ENCODE data around the gene SDR39U1.

Gene SDR39U1

DNA sequence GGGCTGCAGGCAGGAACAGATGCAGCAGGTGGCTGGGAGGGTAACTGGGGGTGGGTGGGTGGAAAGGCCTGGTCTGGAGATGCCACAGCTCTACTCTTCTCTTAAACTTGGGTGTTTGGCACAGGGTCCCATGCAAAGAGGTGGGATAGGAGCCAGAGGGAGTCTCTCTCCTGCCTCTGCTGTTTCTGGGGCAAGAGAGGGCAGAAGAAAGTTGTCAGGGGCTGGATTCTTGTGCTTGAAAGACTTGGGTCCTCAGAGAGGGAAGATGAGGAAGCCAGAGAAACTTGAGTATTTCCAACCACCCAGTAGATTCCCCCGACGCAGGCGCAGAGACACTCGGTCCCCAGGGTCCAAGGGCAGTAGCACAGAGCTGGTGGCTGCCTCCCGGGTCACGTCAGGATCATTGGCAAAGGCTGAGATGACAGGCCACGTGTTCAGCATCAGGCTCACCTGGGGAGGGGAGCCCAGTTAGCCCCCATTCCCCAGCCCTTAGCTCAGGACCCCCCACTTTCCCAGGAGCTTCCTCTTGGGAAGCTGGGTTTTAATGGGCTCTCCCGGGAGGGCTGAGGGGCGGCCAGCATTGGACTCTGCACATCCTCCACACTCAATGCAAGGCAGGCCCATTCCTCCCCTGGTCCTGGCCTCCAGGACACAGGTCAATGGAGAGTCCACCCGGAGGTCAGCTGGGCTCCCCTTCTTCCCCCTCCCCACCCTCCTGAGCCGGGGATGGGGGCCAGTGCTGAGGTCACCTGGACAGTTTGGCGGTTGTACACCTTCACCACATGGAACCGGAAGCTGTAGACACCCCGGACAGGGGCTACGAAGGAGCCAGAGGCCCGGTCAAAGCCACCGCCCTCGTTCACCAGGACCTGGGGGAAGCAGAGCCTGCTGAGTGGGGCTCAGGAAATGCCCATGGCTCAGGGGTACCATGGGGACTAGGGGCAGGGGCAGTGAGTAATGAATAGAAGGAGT lies 14.8 kb downstream of the SDR39U1 start:
- no peak for TF ChIP-seq CTCF (IDR thresholded peaks at IDR 0.05; ENCODE audit: borderline replicate concordance, insufficient read depth, low read depth, low read length)
- H3K4me3 ChIP-seq (ENCODE audit: low read depth, low read length): no peak overlapping the region

GRCh38 chr14:24426912-24427536 lies 15.6 kb downstream of the SDR39U1 start:
- TF ChIP-seq CTCF (IDR thresholded peaks at IDR 0.05; ENCODE audit: borderline replicate concordance, insufficient read depth, low read depth, low read length): no peak
- H3K4me3 ChIP-seq (ENCODE audit: low read depth, low read length): no peak overlapping the region

DNA sequence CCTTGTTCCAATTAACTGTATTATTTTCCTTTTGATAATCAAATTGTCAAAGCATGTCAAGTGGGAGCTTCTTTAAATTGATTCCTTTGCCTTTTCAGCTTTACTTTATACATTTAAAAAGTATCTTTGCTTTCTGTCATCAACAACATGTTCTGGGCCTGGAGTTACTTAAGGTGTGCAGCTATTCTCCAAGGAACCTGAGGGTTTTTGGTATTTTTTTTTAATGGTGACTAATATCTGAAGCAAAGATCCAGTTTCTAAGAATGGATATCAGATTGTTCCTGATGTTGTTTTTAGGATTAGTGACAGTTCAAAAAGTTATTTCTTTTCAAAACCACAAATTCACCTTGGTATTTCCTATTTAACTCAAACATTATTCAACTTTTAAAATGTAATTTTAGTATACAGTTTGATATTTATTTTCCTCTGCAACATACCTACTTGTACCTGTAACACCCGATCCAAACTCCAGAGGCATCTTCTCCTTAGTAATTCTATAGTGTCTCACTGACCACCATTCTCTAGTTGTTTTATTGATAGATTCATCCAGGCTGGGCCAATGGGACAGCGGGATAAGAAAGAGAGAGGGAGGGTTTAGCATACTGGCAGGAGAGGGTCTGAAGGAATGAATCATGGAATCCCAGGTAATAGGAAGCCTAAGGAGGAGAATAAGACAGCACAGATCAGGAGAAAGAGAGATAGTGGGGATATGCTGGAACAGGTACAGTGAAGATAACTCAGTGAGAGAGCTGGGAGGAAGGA lies 16.2 kb downstream of the SDR39U1 start:
- no peak for TF ChIP-seq CTCF (IDR thresholded peaks at IDR 0.05; ENCODE audit: borderline replicate concordance, insufficient read depth, low read depth, low read length)
- no peak overlapping the region for H3K4me3 ChIP-seq (ENCODE audit: low read depth, low read length)

DNA sequence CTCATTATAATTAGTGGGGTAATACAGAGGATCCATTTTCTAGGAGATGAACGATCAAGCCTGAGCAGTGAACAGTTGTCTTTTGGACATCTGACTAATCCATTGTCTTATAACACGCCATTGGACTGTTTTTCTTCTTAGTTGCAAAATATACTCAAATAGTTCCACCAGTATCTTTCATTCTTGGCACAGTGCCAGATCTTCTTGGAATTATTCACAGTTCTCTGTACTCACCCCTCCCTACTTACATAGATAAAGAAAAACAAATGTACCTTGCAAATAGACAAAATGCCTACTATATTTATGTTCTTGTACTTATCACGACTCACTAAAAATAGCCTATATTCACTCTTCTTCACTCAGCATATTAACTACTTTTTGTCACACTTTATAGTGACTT lies 16.9 kb downstream of the SDR39U1 start:
- no peak overlapping the region for H3K4me3 ChIP-seq (ENCODE audit: low read depth, low read length)
- TF ChIP-seq CTCF (IDR thresholded peaks at IDR 0.05; ENCODE audit: borderline replicate concordance, insufficient read depth, low read depth, low read length): no peak

DNA sequence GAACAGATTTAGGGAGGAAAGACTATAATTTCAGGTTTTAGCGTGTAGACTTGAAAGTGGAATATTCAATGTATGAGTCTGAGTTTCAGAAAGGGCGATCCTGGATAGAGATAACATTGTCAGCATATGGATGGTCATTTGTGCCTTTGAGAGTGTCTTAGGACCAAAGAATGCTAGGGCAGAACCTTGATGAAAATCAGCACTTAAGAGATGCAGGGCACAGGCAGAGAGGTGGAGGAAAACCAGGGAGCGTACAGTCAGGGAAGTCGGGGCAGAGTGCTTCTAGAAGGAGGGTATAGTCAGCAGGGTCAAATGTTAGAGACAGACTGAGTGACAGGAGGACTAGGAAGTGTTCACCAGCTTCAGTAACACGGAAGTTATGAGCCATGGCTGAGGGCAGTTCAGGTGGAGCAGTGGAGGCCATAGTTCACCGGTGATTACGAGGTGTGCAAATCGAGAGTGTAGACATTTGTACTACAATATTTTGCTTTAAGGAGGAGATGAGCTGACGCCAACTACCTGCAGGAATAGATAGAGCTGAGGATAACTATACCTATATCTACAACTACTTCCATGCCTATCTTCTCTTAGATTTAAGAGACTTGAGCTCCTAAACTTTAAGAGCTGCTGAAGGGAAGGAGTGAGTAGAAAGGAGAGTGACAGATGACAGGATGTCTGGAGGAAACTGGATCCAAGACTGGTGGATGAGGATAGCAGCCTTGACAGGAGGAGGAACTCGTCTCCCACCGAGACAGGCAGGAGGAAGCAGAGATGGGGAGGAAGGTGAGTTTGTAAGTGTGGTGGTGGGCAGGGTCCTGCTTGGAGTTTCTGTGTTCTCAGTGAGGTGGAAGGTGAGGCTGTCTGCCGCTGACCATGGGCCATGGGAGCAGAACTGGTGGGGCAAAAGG lies 19.6 kb downstream of the SDR39U1 start:
- no peak for TF ChIP-seq CTCF (IDR thresholded peaks at IDR 0.05; ENCODE audit: borderline replicate concordance, insufficient read depth, low read depth, low read length)
- H3K4me3 ChIP-seq (ENCODE audit: low read depth, low read length): no peak overlapping the region

DNA sequence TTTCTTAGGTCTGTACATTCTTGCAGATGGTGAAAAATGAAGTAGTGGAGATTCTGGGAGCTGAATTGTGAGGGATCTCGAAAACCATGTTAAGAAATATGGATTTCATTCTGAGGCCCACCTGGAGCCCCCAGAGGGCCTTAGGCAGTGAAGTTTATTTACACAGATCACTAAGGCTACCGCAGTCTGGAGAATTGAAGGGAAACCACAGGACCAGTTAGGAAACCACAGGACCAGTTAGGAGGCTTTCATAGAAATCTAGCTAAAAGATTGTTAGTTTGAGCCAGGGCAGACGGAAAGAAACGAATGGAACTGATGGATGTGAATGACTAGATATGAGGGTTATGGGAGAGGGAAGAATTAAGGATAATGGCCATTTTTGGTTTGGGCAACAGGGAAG lies 20.3 kb downstream of the SDR39U1 start:
- no peak for TF ChIP-seq CTCF (IDR thresholded peaks at IDR 0.05; ENCODE audit: borderline replicate concordance, insufficient read depth, low read depth, low read length)
- H3K4me3 ChIP-seq (ENCODE audit: low read depth, low read length): no peak overlapping the region

Measured in GM12875 (cell line).